Activated CD8-positive, alpha-beta T cell treated with anti-CD3 and anti-CD28 coated beads, Interleukin-2, amount 10 ng/mL, durations not matched to agents 7 days and 5 days (primary cell): ENCODE measurements around the gene DIAPH2. TPM values are rescaled to one million over a fixed set of nuclear protein-coding genes. Genes with fewer than 3 reads are reported as not detected.
A peak's percentile ranks its signal among the peaks of the same experiment; 100 is the strongest.

Experiments used
- ATAC-seq: fragments of 150-1000 bp; cut with Tn5 transposase; one replicate; pipeline ENCODE4 v1.10.0; 2021; ENCODE audit warnings: moderate library complexity
- CTCF ChIA-PET: fragments of 350-600 bp; sonication (Branson Sonifier 250); formaldehyde crosslinking; loops from one replicate; lab custom pipeline; 2021; ENCODE audit warnings: antibody characterized with exemption; lab: Charles Lee
- POLR2A ChIA-PET: fragments of 350-600 bp; sonication (Branson Sonifier 250); formaldehyde crosslinking; loops from one replicate; lab custom pipeline; 2021; ENCODE audit warnings: antibody characterized with exemption; lab: Charles Lee
- DNase-seq: peaks from one replicate; pipeline ENCODE4 v3.0.0-alpha.2; 2020
- H3K27ac Mint-ChIP-seq: one replicate; pipeline ENCODE4 v1.8.0; 2021; ENCODE audit warnings: mild to moderate bottlenecking, mixed read lengths
- H3K27me3 Mint-ChIP-seq: one replicate; pipeline ENCODE4 v1.8.0; 2021; ENCODE audit warnings: low read depth, mixed read lengths
- H3K36me3 Mint-ChIP-seq: one replicate; pipeline ENCODE4 v1.8.0; 2021; ENCODE audit warnings: low read depth, mixed read lengths
- H3K4me1 Mint-ChIP-seq: one replicate; pipeline ENCODE4 v1.8.0; 2021; ENCODE audit warnings: low read depth, mixed read lengths
- H3K4me3 Mint-ChIP-seq: one replicate; pipeline ENCODE4 v1.8.0; 2021; ENCODE audit warnings: mild to moderate bottlenecking, mixed read lengths
- H3K9me3 Mint-ChIP-seq: one replicate; pipeline ENCODE4 v1.8.0; 2022; ENCODE audit warnings: mixed read lengths; ENCODE audit not compliant: insufficient read depth
- total RNA-seq, 2 experiments: library from RNA; stranded (reverse); gene quantifications; one replicate each; pipeline ENCODE4 v1.2.3, GENCODE V29; 2021

Gene DIAPH2
- total RNA-seq, 2 experiments from 2014 or later = 14.1 to 14.4 TPM

GRCh38 chrX:97539970-97540519, 855.4 kb downstream of the DIAPH2 start:
- Mint-ChIP-seq H3K4me1 (no peaks in the 10 kb centered on the region), H3K27me3 (no peaks in the 10 kb centered on the region), H3K4me3 (no peak overlapping the region), H3K36me3 (no peaks in the 10 kb centered on the region), H3K9me3 (no peaks in the 10 kb centered on the region), H3K27ac (no peak overlapping the region)
- ChIA-PET CTCF (no interaction called here), POLR2A (no interaction called here)
- DNase-seq (no peak), ATAC-seq (no peak)

GRCh38 chrX:97547877-97548578, 863.4 kb downstream of the DIAPH2 start:
- Mint-ChIP-seq H3K27ac (no peak overlapping the region), H3K4me1 (no peaks in the 10 kb centered on the region), H3K9me3 (no peaks in the 10 kb centered on the region), H3K4me3 (no peak overlapping the region), H3K27me3 (no peaks in the 10 kb centered on the region), H3K36me3 (no peaks in the 10 kb centered on the region)
- no peak for ATAC-seq
- no peak for DNase-seq
- POLR2A ChIA-PET = no interaction called here
- CTCF ChIA-PET = no interaction called here

GRCh38 chrX:97551821-97552220, 867.2 kb downstream of the DIAPH2 start:
- ChIA-PET CTCF (no interaction called here), POLR2A (no interaction called here)
- no peaks in the 10 kb centered on the region for H3K4me1 Mint-ChIP-seq
- H3K9me3 Mint-ChIP-seq = no peaks in the 10 kb centered on the region
- no peak for ATAC-seq
- no peaks in the 10 kb centered on the region for H3K27me3 Mint-ChIP-seq
- DNase-seq = no peak
- H3K4me3 Mint-ChIP-seq = no peak overlapping the region
- H3K27ac Mint-ChIP-seq = no peak overlapping the region
- H3K36me3 Mint-ChIP-seq = no peaks in the 10 kb centered on the region

- no peak overlapping the region for H3K4me3 Mint-ChIP-seq
These were observed 869.2 kb downstream of the DIAPH2 start for GRCh38 chrX:97553833-97554232.

GRCh38 chrX:97556359-97556758, 871.7 kb downstream of the DIAPH2 start:
- H3K4me3 Mint-ChIP-seq = no peak overlapping the region
- ATAC-seq = no peak
- H3K27me3 Mint-ChIP-seq = no peaks in the 10 kb centered on the region

More at GRCh38 chrX:97553833-97554232, 869.2 kb downstream of the DIAPH2 start:
- Mint-ChIP-seq H3K27me3 (no peaks in the 10 kb centered on the region), H3K9me3 (no peaks in the 10 kb centered on the region), H3K27ac (no peak overlapping the region), H3K36me3 (no peaks in the 10 kb centered on the region), H3K4me1 (no peaks in the 10 kb centered on the region)
- DNase-seq = no peak
- ChIA-PET POLR2A (no interaction called here), CTCF (no interaction called here)
- no peak for ATAC-seq

GRCh38 chrX:97563531-97564133, 879.0 kb downstream of the DIAPH2 start:
- H3K4me3 Mint-ChIP-seq = peak overlapping the region; percentile 68
- DNase-seq = peak; percentile 66
- ATAC-seq = peak; percentile 100
- ChIA-PET POLR2A (interaction anchor here (0.7 kb wide), 1 partner anchor 208 kb away, joined by 3 read pairs; no protein-coding TSS in a partner anchor), CTCF (no interaction called here)
- peaks cover 8% of the 10 kb centered on the region for H3K4me1 Mint-ChIP-seq
- no peaks in the 10 kb centered on the region for H3K9me3 Mint-ChIP-seq
- H3K27me3 Mint-ChIP-seq = no peaks in the 10 kb centered on the region
- H3K27ac Mint-ChIP-seq = peak overlapping the region; percentile 90
- H3K36me3 Mint-ChIP-seq = no peaks in the 10 kb centered on the region

More at GRCh38 chrX:97556359-97556758, 871.7 kb downstream of the DIAPH2 start:
- CTCF ChIA-PET = no interaction called here
- Mint-ChIP-seq H3K9me3 (no peaks in the 10 kb centered on the region), H3K27ac (no peak overlapping the region), H3K36me3 (no peaks in the 10 kb centered on the region), H3K4me1 (no peaks in the 10 kb centered on the region)
- DNase-seq = no peak
- POLR2A ChIA-PET = no interaction called here

- H3K4me1 Mint-ChIP-seq = peaks cover 8% of the 10 kb centered on the region
- H3K9me3 Mint-ChIP-seq = no peaks in the 10 kb centered on the region
- no peak for ATAC-seq
- CTCF ChIA-PET = no interaction called here
- no peak overlapping the region for H3K4me3 Mint-ChIP-seq
- H3K36me3 Mint-ChIP-seq = no peaks in the 10 kb centered on the region
- POLR2A ChIA-PET = no interaction called here
- DNase-seq = no peak
- no peak overlapping the region for H3K27ac Mint-ChIP-seq
- no peaks in the 10 kb centered on the region for H3K27me3 Mint-ChIP-seq
These were observed 879.9 kb downstream of the DIAPH2 start for GRCh38 chrX:97564496-97564895.

- Mint-ChIP-seq H3K27ac (no peak overlapping the region), H3K36me3 (no peaks in the 10 kb centered on the region), H3K4me3 (no peak overlapping the region), H3K4me1 (no peaks in the 10 kb centered on the region), H3K9me3 (no peaks in the 10 kb centered on the region), H3K27me3 (no peaks in the 10 kb centered on the region)
- ATAC-seq (no peak), DNase-seq (no peak)
- ChIA-PET CTCF (no interaction called here), POLR2A (no interaction called here)
These were observed 902.5 kb downstream of the DIAPH2 start for GRCh38 chrX:97587171-97587570.

- Mint-ChIP-seq H3K36me3 (peaks cover 4% of the 10 kb centered on the region), H3K4me3 (no peak overlapping the region), H3K9me3 (no peaks in the 10 kb centered on the region), H3K27me3 (no peaks in the 10 kb centered on the region), H3K27ac (no peak overlapping the region), H3K4me1 (peaks cover 11% of the 10 kb centered on the region)
- no peak for DNase-seq
- ATAC-seq = no peak
- ChIA-PET POLR2A (no interaction called here), CTCF (no interaction called here)
These were observed 910.1 kb downstream of the DIAPH2 start for GRCh38 chrX:97594646-97595224.

GRCh38 chrX:97597954-97598353, 913.3 kb downstream of the DIAPH2 start:
- H3K9me3 Mint-ChIP-seq = no peaks in the 10 kb centered on the region
- peak overlapping the region; percentile 88 for H3K27ac Mint-ChIP-seq
- peaks cover 11% of the 10 kb centered on the region for H3K4me1 Mint-ChIP-seq
- ChIA-PET POLR2A (no interaction called here), CTCF (no interaction called here)
- H3K27me3 Mint-ChIP-seq = no peaks in the 10 kb centered on the region
- ATAC-seq (peak; percentile 42), DNase-seq (peak; percentile 29)
- H3K4me3 Mint-ChIP-seq = no peak overlapping the region
- peaks cover 4% of the 10 kb centered on the region for H3K36me3 Mint-ChIP-seq

- Mint-ChIP-seq H3K27ac (no peak overlapping the region), H3K4me1 (peaks cover 10% of the 10 kb centered on the region), H3K4me3 (no peak overlapping the region), H3K9me3 (no peaks in the 10 kb centered on the region), H3K27me3 (no peaks in the 10 kb centered on the region), H3K36me3 (peaks cover 4% of the 10 kb centered on the region)
- ATAC-seq (no peak), DNase-seq (no peak)
- ChIA-PET CTCF (no interaction called here), POLR2A (no interaction called here)
These were observed 918.0 kb downstream of the DIAPH2 start for GRCh38 chrX:97602465-97603258.
